SK-N-SH treated with all-trans-retinoic acid at 6 μM for 48 hours (cell line): Measurements from ENCODE around the gene AKAP8L.

Experiments used
- ATAC-seq: fragments of 200-7000 bp; cut with Tn5 transposase; 3 replicates; pipeline ENCODE4 v1.9.1; 2020; ENCODE audit warnings: mild to moderate bottlenecking, moderate library complexity
- ARNTL ChIP-seq: fragments of 450-650 bp; formaldehyde crosslinking; IDR thresholded peaks from 2 replicates; pipeline ENCODE4 v1.5.0; 2020; ENCODE audit warnings: low read depth, mild to moderate bottlenecking, moderate library complexity, borderline replicate concordance
- BACH2 ChIP-seq: fragments of 250-450 bp; sonication (Bioruptor Pico); IDR thresholded peaks from 2 replicates; pipeline ENCODE4 v1.9.0; 2021; ENCODE audit warnings: mild to moderate bottlenecking, borderline replicate concordance
- CSDC2 ChIP-seq: fragments of 250-450 bp; sonication (Bioruptor Pico); IDR thresholded peaks from 2 replicates; pipeline ENCODE4 v1.5.0; 2020; ENCODE audit warnings: mild to moderate bottlenecking, moderate library complexity
- CSRNP3 ChIP-seq: fragments of 250-450 bp; sonication (Bioruptor Pico); IDR thresholded peaks from 2 replicates; pipeline ENCODE4 v1.5.1; 2021; ENCODE audit warnings: mild to moderate bottlenecking, moderate library complexity
- ESRRG ChIP-seq: fragments of 250-450 bp; sonication (Bioruptor Pico); IDR thresholded peaks from 2 replicates; pipeline ENCODE4 v1.6.1; 2021; ENCODE audit warnings: mild to moderate bottlenecking
- GLIS3 ChIP-seq: fragments of 250-450 bp; sonication (Bioruptor Pico); IDR thresholded peaks from 2 replicates; pipeline ENCODE4 v1.5.0; 2020; ENCODE audit warnings: mild to moderate bottlenecking, moderate library complexity
- ISL1 ChIP-seq: fragments of 250-450 bp; sonication (Bioruptor Pico); IDR thresholded peaks from 2 replicates; pipeline ENCODE4 v2.1.2; 2022; ENCODE audit warnings: mild to moderate bottlenecking, moderate library complexity
- OSR1 ChIP-seq: fragments of 250-450 bp; sonication (Bioruptor Pico); IDR thresholded peaks from 2 replicates; pipeline ENCODE4 v1.8.0; 2022; ENCODE audit warnings: moderate library complexity, mild to moderate bottlenecking, inconsistent platforms
- POU6F1 ChIP-seq: fragments of 250-450 bp; sonication (Bioruptor Pico); IDR thresholded peaks from 2 replicates; pipeline ENCODE4 v1.8.0; 2021; ENCODE audit warnings: low read depth, mild to moderate bottlenecking, moderate library complexity, borderline replicate concordance
- RARB ChIP-seq: fragments of 250-450 bp; sonication (Bioruptor Pico); IDR thresholded peaks from 2 replicates; pipeline ENCODE4 v1.8.0; 2021; ENCODE audit warnings: mild to moderate bottlenecking, moderate library complexity
- TCF4 ChIP-seq: fragments of 250-450 bp; sonication (Bioruptor Pico); IDR thresholded peaks from 2 replicates; pipeline ENCODE4 v1.8.0; 2021; ENCODE audit warnings: mild to moderate bottlenecking, moderate library complexity, borderline replicate concordance
- TOX ChIP-seq: fragments of 250-450 bp; sonication (Bioruptor Pico); IDR thresholded peaks from 2 replicates; pipeline ENCODE4 v1.8.0; 2021; ENCODE audit warnings: mild to moderate bottlenecking, moderate library complexity, borderline replicate concordance
- TSHZ2 ChIP-seq: fragments of 250-450 bp; sonication (Bioruptor Pico); IDR thresholded peaks from 2 replicates; pipeline ENCODE4 v1.5.0; 2020; ENCODE audit warnings: mild to moderate bottlenecking, moderate library complexity
- ZC3H10 ChIP-seq: fragments of 250-450 bp; sonication (Bioruptor Pico); IDR thresholded peaks from 2 replicates; pipeline ENCODE4 v1.5.1; 2021; ENCODE audit warnings: mild to moderate bottlenecking, moderate library complexity
- ZFP3 ChIP-seq: fragments of 250-450 bp; sonication (Bioruptor Pico); IDR thresholded peaks from 2 replicates; pipeline ENCODE4 v1.5.0; 2020; ENCODE audit warnings: mild to moderate bottlenecking, moderate library complexity
- ZFP30 ChIP-seq: fragments of 450-650 bp; formaldehyde crosslinking; IDR thresholded peaks from 2 replicates; pipeline ENCODE4 v1.5.0; 2022; ENCODE audit warnings: mild to moderate bottlenecking, moderate library complexity
- ZNF565 ChIP-seq: fragments of 450-650 bp; formaldehyde crosslinking; conservative IDR thresholded peaks from 2 replicates; pipeline ENCODE4 v1.5.0; 2020; ENCODE audit warnings: low read depth, mild to moderate bottlenecking, moderate library complexity
- ZNF70 ChIP-seq: fragments of 450-650 bp; formaldehyde crosslinking; IDR thresholded peaks from 2 replicates; pipeline ENCODE4 v1.5.0; 2020; ENCODE audit warnings: mild to moderate bottlenecking, moderate library complexity
- ZNF8 ChIP-seq: fragments of 450-650 bp; formaldehyde crosslinking; IDR thresholded peaks from 2 replicates; pipeline ENCODE4 v1.5.0; 2020; ENCODE audit warnings: mild to moderate bottlenecking, moderate library complexity

AKAP8L gene

GRCh38 chr19:15429825-15430467 lies 11.2 kb upstream of the AKAP8L start:
- no peak for TF ChIP-seq ZNF565 (CRISPR knock-in tag)
- TF ChIP-seq OSR1 (CRISPR knock-in tag), result no peak
- no peak for TF ChIP-seq TOX (CRISPR knock-in tag)
- no peak for TF ChIP-seq ZFP30 (CRISPR knock-in tag)
- no peak for TF ChIP-seq ARNTL (CRISPR knock-in tag)
- no peak for TF ChIP-seq GLIS3 (CRISPR knock-in tag)
- TF ChIP-seq CSDC2, result no peak
- TF ChIP-seq TCF4 (CRISPR knock-in tag), result no peak
- no peak for TF ChIP-seq ZNF8 (CRISPR knock-in tag)
- ATAC-seq, result no peak

- no peak for TF ChIP-seq CSRNP3 (CRISPR knock-in tag)
- TF ChIP-seq ISL1 (CRISPR knock-in tag), result no peak
- TF ChIP-seq TCF4 (CRISPR knock-in tag), result no peak
- TF ChIP-seq ZNF8 (CRISPR knock-in tag), result no peak
- TF ChIP-seq, all 23 proteins: peak for 0
- ATAC-seq, result no peak
Observed at GRCh38 chr19:15428956-15429824, 10.4 kb upstream of the AKAP8L start.

- no peak for ATAC-seq
- TF ChIP-seq TOX (CRISPR knock-in tag), result no peak
- no peak for TF ChIP-seq BACH2 (CRISPR knock-in tag)
- no peak for TF ChIP-seq ESRRG (CRISPR knock-in tag)
- TF ChIP-seq ZC3H10, result no peak
Observed at GRCh38 chr19:15427991-15428471, 9.2 kb upstream of the AKAP8L start.

- ATAC-seq, result no peak
- no peak for TF ChIP-seq OSR1 (CRISPR knock-in tag)
- no peak for TF ChIP-seq ZFP3
- no peak for TF ChIP-seq TSHZ2 (CRISPR knock-in tag)
- no peak for TF ChIP-seq ZNF8 (CRISPR knock-in tag)
- TF ChIP-seq RARB (CRISPR knock-in tag), result no peak
- TF ChIP-seq POU6F1 (CRISPR knock-in tag), result no peak
- TF ChIP-seq ZNF70, result no peak
Observed at GRCh38 chr19:15427350-15427700, 8.5 kb upstream of the AKAP8L start.
